Prostate gland (tissue), 2 donors: ENCODE measurements around the gene STK24.

Experiments
- CTCF ChIP-seq, 4 experiments: fragments of 200-600 bp in 2 of 4; fragments of 450-650 bp in 2 of 4; sonication (generic) in 2 of 4; IDR thresholded peaks; 1 replicate in 3 of 4; 2 replicates in 1 of 4; pipeline ENCODE4 v1.5.1; 2016 to 2019; ENCODE audit warnings: antibody characterized with exemption in 4 of 4, mild to moderate bottlenecking in 2 of 4, moderate library complexity in 2 of 4
- POLR2AphosphoS5 ChIP-seq: sonication (generic); formaldehyde crosslinking; IDR thresholded peaks from one replicate; pipeline ENCODE4 v1.6.1; 2017; ENCODE audit warnings: antibody characterized with exemption

- TF ChIP-seq CTCF (IDR thresholded peaks at IDR 0.05) (no peak), POLR2AphosphoS5 (no peak)
Measured at GRCh38 chr13:98411013-98411412, 165.9 kb downstream of the STK24 start.
